Kidney (tissue), 14 donors: Measurements from ENCODE around the gene CNGA2. TPM values are rescaled to one million over a fixed set of nuclear protein-coding genes. Genes with fewer than 3 reads are reported as not detected.

Source experiments
- DNase-seq, 5 donors: peaks; one replicate each; pipeline ENCODE4 v3.0.0-alpha.2; 2013 to 2020
- FAIRE-seq: peaks from 2 replicates; lab custom pipeline; 2012; peaks lifted over from hg19 to GRCh38; lab: Jason Lieb, UNC
- H3K27ac ChIP-seq, 2 donors: one replicate each; pipeline ENCODE4 v1.7.0; 2013; ENCODE audit warnings: low read depth in 2 of 2, low read length in 2 of 2, inconsistent platforms in 1 of 2
- H3K27me3 ChIP-seq: one replicate; pipeline ENCODE4 v1.7.1; 2013; ENCODE audit warnings: low read length, inconsistent platforms; ENCODE audit not compliant: control insufficient read depth, insufficient read depth
- H3K36me3 ChIP-seq, 3 donors: one replicate each; pipeline versions ENCODE4 v1.7.0 to v1.7.1; 2013; ENCODE audit warnings: low read length in 3 of 3, control low read depth in 1 of 3, inconsistent platforms in 1 of 3; ENCODE audit not compliant: insufficient read depth in 3 of 3, control insufficient read depth in 2 of 3
- H3K4me1 ChIP-seq, 3 donors: one replicate each; pipeline versions ENCODE4 v1.7.0 to v1.7.1; 2013; ENCODE audit warnings: low read length in 3 of 3, inconsistent platforms in 1 of 3, low read depth in 1 of 3; ENCODE audit not compliant: control insufficient read depth in 2 of 3, insufficient read depth in 2 of 3
- H3K4me3 ChIP-seq, 3 donors: one replicate each; pipeline versions ENCODE4 v1.7.0 to v1.8.1; 2013; ENCODE audit warnings: low read length in 3 of 3, control low read depth in 1 of 3, inconsistent platforms in 1 of 3
- H3K9ac ChIP-seq, 3 donors: one replicate each; pipeline versions ENCODE4 v1.7.0 to v1.7.1; 2013; ENCODE audit warnings: low read length in 3 of 3, control low read depth in 1 of 3, inconsistent platforms in 1 of 3
- H3K9me3 ChIP-seq, 3 donors: one replicate each; pipeline versions ENCODE4 v1.7.0 to v1.7.1; 2013; ENCODE audit warnings: low read length in 3 of 3, control low read depth in 1 of 3, inconsistent platforms in 1 of 3; ENCODE audit not compliant: control insufficient read depth in 2 of 3, insufficient read depth in 1 of 3
- CTCF ChIP-seq: IDR thresholded peaks from 3 replicates; pipeline ENCODE4 v1.5.1; 2012; ENCODE audit warnings: mild to moderate bottlenecking, moderate library complexity, borderline replicate concordance; ENCODE audit not compliant: insufficient read depth; ENCODE audit errors: extremely low read depth
- intact Hi-C: fragments of 100-400 bp; cut with DNase I; formaldehyde crosslinking; loops from one replicate; pipeline ENCODE4 v1.11.1; 2022
- polyA plus RNA-seq: library from polyadenylated mRNA; stranded (reverse); fragments of 350-450 nt; fragmentation: Illumina TruSeq; extraction: RNeasy Lipid Tissue Mini Kit (QIAGEN cat#74804); gene quantifications from one replicate; pipeline ENCODE4 v1.2.3, GENCODE V29; 2014; ENCODE audit warnings: low read depth, low replicate concordance; ENCODE audit not compliant: insufficient read depth
- total RNA-seq: library from RNA; stranded (reverse); fragmentation: NEBNext Ultra II Directional; extraction: Animal tissue kit (Norgen Biotek cat#: 25700); gene quantifications from one replicate; pipeline ENCODE4 v1.2.1, GENCODE V29; 2021
- donor health status: control.
- donor health status: control.
- donor health status: control.
- donor health status: control.
- donor health status: control.
- donor health status: DM: yes; HTN: yes; CAD: no.
- donor health status: Normal renal cell carcinoma (clear cell type).

The CNGA2 gene
- total and polyA plus RNA-seq, 2 donors from 2014 or later = not detected

GRCh38 chrX:151697522-151697921 is 37.0 kb upstream of the CNGA2 start:
- FAIRE-seq = no peak
- H3K9me3 ChIP-seq = no peaks in the 10 kb centered on the region
- intact Hi-C loops = no loop called here
- no peaks in the 10 kb centered on the region for H3K36me3 ChIP-seq
- no peak overlapping the region for H3K27ac ChIP-seq
- H3K4me1 ChIP-seq = no peaks in the 10 kb centered on the region
- no peak overlapping the region for H3K9ac ChIP-seq
- no peak overlapping the region for H3K4me3 ChIP-seq
- TF ChIP-seq CTCF = no peak
- no peaks in the 10 kb centered on the region for H3K27me3 ChIP-seq
- peak in 1 of 5 donors; percentile 11 for DNase-seq

GRCh38 chrX:151698485-151698884 is 36.1 kb upstream of the CNGA2 start:
- FAIRE-seq (no peak), DNase-seq (no peak)
- H3K9me3 ChIP-seq = no peaks in the 10 kb centered on the region
- no peak for TF ChIP-seq CTCF
- no peaks in the 10 kb centered on the region for H3K36me3 ChIP-seq
- no peak overlapping the region for H3K27ac ChIP-seq
- H3K4me1 ChIP-seq = no peaks in the 10 kb centered on the region
- H3K4me3 ChIP-seq = no peak overlapping the region
- intact Hi-C loops = no loop called here
- H3K9ac ChIP-seq = no peak overlapping the region
- H3K27me3 ChIP-seq = no peaks in the 10 kb centered on the region

- no peaks in the 10 kb centered on the region for H3K4me1 ChIP-seq
- DNase-seq (no peak), FAIRE-seq (no peak)
- H3K27me3 ChIP-seq = no peaks in the 10 kb centered on the region
- no peak overlapping the region for H3K9ac ChIP-seq
- H3K27ac ChIP-seq = no peak overlapping the region
- H3K4me3 ChIP-seq = no peak overlapping the region
- H3K9me3 ChIP-seq = no peaks in the 10 kb centered on the region
- no peak for TF ChIP-seq CTCF
- H3K36me3 ChIP-seq = no peaks in the 10 kb centered on the region
- intact Hi-C loops = no loop called here
Measured at GRCh38 chrX:151699746-151700145, 34.8 kb upstream of the CNGA2 start.

- intact Hi-C loops = no loop called here
- no peak for FAIRE-seq
- no peak for TF ChIP-seq CTCF
Measured at GRCh38 chrX:151700581-151700980, 34.0 kb upstream of the CNGA2 start.

More at GRCh38 chrX:151700581-151700980, 34.0 kb upstream of the CNGA2 start:
- no peak for DNase-seq
- H3K9ac ChIP-seq = no peak overlapping the region
- H3K4me3 ChIP-seq = no peak overlapping the region
- no peaks in the 10 kb centered on the region for H3K36me3 ChIP-seq
- H3K9me3 ChIP-seq = no peaks in the 10 kb centered on the region
- no peaks in the 10 kb centered on the region for H3K27me3 ChIP-seq
- H3K27ac ChIP-seq = no peak overlapping the region
- H3K4me1 ChIP-seq = no peaks in the 10 kb centered on the region
